Activated T-helper 1 cell treated with Interleukin-2 at 50 U/mL for 16 hours (primary cell): Measurements from ENCODE around the gene OR13J1.

Experiments
- DNase-seq: peaks from one replicate; pipeline ENCODE4 v3.0.0-alpha.2; 2020; ENCODE audit warnings: low read depth

OR13J1 gene

DNA sequence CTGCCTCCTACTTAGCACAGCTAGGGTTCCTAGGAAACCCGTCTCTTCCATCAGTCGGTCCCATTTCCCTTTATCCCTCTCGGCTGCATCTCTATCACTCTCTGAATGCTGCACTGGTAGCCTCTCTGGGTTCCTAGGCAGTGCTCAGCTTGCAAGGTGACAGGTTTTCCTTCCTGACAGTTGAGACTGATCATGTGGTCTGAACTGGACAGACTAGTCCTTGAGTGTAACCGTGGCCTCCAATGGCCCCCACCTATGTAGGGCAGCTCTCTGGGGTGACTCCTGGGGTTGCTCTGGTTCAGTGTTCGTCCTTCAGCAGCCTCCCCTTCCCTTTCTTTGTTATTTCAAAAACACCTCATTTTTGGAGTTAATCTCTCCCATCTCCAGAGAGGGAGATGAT lies 37.4 kb downstream of the OR13J1 start:
- DNase-seq, result no peak

DNA sequence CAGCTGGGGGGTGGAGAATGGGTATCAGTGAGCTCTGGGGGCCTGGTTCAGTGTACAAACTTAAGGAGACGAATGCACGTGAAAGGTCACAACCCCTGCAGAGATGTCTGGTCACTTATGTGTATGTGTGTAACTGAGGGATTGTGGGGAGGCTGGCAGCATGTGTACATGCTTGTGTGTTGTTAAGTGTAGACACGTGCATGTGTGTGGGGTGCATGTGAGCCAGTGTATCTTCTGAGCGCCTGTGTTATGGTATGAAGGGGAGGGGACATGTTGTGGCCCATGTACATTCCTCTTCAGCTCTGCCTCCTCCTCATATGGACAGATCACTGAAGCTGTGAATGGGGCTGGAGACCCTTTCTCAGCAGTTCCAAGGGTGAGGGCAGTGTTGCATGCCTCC lies 39.2 kb downstream of the OR13J1 start:
- no peak for DNase-seq

DNA sequence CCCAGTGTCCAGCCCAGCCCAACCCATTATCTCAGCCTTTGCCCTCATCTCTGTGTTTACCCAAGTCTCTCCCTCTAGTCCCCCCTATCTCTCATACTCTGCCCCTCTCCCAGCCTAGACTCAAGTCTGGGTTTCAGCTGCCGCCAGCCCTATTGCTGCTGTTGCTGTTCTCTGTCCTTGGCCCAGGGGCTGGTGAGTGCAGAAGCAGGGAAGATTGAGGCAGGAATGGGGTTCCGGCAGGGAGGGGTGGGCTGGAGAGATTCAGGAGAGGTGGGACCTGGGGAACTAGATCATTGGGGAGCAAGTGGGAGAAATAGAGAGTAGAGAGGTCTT lies 40.5 kb downstream of the OR13J1 start:
- no peak for DNase-seq

DNA sequence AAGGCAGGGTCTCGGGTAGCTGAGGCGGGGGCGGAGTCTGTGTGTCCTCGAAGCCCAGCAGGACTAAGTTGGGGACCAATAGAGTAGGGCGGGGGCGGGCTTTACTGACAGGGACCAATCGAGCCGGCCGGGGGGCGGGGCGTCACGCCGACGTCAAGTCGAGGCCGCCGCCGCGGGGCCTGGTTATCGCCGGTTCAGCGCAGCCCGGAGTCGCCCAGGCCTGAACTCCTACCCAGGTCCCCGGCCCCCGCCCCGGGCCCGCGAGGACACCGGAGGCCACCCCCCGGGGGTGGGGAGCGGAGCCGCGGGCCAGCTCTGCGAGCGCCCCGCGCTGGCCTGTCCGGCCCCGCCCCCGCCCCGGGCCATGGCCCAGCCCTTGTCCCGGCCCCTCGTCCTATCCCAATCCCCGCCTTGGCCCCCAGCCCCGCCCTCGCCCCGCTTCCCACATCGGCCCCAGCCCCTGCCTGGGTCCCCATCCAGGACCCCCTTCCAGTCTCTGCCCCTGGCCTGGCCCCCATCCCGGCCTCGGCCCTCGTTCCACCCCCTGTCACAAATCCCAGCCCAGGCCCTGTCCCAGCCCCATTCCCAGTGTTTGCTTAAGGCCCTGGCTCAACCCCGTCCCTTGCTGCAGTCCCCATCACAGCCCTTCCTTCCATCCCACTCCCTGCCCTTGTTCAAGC lies 41.0 kb downstream of the OR13J1 start, which contains the start of gene TMEM8B:
Gene TMEM8B (plus strand): TSS at position 145 of the 680 bp plus-strand sequence. CDS start 220 bp downstream, at position 365.
- peak; percentile 85 for DNase-seq

DNA sequence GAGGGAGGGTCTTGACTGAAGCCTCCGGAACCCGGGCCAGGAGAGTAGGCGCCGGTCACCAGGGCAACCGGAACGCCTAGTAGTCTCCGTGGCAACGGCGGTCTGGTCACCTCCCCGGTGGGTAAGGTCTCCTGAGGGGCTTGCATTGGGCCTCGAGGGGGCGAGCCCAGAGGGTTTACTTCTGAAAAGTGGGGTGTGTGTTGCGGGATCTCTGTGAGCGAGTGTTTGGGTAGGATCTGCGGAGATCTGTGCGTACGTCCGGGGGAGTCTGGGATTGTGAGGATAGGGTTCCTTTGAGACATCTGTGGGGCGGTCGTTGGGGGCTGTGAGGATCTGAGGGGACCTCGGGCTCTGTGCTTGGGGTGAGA lies 41.5 kb downstream of the OR13J1 start, which contains the start of gene FAM221B:
Gene FAM221B (minus strand): TSS at position 17 of the 368 bp plus-strand sequence. CDS start 2,571 bp downstream, outside the sequence.
- no peak for DNase-seq

DNA sequence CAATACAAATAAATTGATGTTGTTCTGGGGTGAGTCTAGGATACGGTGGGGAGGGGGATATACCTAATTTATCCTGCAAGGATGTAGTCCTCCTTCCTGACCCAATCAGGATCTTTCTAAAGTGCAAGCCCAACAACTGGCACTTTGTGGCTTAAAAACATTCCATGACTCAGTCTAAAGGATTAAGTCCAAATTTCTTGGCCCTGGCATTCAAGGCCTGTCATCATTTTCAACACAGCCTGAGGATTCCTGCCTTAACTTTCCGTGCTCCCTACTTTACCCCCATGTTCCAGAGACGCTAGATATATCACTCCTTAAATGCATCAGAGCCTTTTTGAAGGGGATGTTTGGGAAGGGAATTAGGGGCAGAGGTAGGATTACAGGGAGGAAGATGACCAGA lies 42.7 kb downstream of the OR13J1 start:
- DNase-seq, result no peak

DNA sequence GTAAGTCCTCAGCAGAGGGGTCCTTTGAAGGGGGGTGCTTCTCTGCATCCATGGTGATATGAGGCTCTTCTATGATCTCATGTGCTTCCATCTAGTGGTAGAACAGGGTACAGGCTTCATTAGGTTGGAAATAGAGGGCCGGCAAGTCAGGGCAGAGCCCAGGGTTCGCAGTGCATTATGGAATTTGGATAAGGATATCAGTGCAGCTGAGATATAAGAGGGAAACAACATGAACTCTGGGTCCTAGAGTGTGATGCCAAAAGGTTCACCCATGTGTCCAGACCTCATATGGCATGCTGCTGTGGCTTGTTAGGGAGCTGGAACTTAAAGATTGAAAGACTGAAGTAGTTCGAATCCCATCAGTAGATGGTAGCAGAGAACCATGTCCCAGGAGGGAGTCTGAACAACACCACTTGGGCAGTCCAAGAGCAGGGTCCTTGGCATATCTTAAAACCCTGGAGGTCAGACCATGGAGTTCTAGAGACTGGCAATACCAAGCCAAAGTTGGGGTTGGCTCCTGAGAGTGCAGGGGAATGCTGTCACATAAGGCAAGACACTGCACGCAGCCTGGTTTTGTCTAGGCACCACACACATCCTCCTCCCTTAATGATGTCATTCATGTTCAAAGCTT lies 44.0 kb downstream of the OR13J1 start:
- DNase-seq, result no peak

DNA sequence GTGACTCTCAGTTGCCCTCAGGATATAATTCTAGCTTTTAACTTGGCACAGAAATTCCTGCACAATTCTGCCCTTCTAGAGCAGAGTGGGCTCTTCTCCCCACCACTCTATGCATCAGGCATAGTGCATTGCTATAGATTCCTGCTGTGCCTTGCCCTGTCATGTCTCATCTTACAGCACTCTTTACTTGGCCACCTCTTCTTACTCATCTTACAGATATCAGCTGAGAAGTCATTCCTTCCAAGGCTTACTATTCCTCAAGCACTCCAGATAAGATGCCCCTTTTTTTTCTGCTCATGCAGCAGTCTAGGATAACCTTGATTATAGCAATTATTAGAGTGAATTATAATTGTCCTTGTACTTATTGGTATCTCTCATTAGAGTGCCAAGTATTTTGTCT lies 47.3 kb downstream of the OR13J1 start:
- DNase-seq, result no peak

DNA sequence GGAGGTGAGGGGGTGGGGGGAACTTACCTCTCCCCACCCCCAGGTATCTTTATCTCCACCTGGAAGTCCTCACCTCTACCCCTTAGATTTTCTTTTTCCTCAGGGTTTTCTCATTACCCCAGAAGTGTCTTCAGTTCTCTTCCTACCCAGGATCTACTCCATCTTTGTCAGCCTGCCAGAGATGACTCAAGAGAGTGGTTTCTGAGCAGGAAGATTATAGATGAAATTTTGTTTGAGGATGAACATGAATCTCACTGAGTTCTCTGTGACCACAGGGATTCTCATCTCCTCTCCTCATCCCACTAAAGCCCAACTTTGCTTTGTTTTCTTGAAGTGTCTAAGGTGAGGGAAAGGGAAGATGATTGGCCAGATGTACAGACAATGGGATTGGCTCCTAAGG lies 50.1 kb downstream of the OR13J1 start:
- DNase-seq, result no peak
